ENCODE measurements around the gene VMAC.

VMAC gene

DNA sequence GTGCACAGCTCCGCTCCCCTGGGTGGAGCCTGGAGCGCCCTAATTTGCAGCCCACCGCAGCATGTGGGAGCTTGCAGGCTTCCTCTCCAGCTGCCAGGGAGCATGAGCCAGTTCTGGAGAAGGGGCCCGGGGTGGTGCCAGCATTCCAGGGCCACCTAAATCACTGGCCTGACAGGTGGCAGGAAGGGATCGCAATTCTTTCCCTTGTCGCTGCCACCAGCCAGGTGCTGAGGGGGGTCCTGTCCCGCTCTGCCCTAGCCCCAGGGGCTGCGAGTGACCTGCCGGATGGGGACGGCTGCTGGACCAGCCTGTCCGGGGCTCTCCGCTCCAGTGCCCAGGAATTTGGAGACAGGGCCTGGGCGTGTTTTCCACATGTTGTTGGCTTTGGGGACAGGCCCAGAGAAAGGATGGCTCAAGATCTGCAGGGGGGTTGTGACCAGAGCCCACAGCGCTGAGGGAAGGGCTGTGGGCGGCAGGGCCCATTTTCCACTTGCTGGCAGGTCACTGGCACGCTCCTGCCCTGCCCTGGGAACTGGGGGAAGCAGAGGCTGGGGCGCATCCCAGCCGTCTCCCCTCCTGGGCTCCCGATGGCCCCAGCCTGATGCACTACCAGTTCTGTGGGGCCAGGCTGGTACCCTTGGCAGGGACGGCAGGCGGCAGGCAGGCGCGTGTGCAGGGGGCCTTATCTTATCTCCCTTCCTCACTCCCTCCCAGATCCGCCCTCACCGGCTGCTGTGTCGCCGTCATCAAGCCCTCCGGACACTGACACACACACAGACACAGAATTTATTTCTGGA is 10.6 kb upstream of the VMAC start:
- no peak for TF ChIP-seq ZNF274 (IDR thresholded peaks at IDR 0.05; ENCODE audit: low read depth, low read length)
- no peak overlapping the region for H3K4me3 ChIP-seq (ENCODE audit: low read length)

- TF ChIP-seq ZNF274 (IDR thresholded peaks at IDR 0.05; ENCODE audit: low read depth, low read length) = no peak
- no peak overlapping the region for H3K4me3 ChIP-seq (ENCODE audit: low read length)
Observed at GRCh38 chr19:5894704-5895349, 9.8 kb upstream of the VMAC start.

DNA sequence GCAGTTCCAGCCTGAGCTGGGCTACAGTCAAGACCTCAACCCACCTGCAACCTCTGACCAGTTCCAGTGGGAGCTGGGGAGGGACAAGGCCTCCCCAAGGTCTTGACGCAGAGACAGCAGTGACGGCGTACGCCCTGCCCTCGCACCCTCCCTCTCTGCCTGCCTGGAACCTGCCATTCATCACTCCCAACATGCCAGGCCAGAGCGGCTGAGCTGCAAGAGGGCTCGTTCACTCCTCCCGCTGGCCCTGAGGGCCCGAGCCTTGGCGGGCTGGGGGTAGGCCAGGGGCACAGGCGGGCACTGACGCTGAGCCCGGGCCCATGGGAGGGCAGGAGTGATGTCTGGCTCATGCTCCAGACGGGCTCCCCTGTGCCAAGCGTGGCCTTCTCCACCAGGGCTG is 9.3 kb upstream of the VMAC start:
- TF ChIP-seq ZNF274 (IDR thresholded peaks at IDR 0.05; ENCODE audit: low read depth, low read length) = no peak
- no peak overlapping the region for H3K4me3 ChIP-seq (ENCODE audit: low read length)

DNA sequence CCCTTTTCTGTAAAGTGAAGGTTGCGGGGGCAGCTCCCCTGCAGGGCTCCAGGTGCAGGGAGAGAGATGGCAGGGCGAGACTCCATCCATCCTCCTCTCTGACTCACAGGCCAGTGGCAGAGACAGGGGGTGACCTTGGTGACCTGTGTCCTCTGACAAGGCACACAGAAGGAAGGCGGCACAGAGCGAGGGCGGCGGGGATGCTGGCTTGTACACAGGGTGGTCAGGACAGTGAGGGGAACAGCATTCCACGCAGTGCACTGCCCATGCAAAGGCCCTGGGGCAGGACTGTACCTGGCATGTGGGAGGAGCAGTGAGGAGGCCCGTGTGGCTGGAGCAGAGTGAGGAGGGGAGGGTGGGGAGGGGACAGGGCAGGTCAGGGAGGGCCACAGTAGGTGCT is 8.8 kb upstream of the VMAC start:
- TF ChIP-seq ZNF274 (IDR thresholded peaks at IDR 0.05; ENCODE audit: low read depth, low read length) = no peak

DNA sequence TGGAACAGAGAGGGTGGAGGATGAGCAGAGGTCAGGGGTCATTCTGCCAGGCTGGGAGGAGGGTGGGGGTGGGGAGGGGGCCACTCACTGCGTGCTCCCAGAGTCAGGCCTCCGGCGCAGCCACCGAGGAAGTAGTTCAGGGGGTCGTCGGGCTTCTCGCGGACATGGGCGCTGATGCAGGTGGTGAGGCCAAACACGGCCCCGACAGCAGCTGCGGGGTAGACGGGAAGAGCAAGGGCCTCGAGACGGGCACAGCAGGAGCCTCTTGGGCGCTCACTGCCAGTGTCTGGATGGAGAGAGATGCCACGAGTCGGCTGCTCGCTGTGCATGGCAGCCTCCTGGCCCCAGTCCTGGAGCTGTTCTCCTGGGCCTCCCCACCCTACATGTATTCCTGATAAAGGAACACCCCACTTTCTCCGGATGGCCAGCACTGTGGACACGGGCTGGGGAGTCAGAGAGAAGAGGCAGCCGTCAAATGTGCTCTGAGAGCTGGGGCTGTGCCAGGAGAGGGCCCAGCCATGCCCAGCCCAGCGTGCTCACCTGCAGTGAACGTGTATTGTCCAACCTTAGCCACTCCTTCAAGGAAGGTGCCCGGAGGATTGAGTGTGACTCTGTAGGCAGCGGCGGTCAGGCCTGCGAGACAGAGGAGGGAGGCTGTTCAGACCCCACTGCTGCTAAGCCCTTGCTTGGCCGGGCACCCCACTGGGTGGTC is 8.2 kb upstream of the VMAC start:
- no peak overlapping the region for H3K4me3 ChIP-seq (ENCODE audit: low read length)
- TF ChIP-seq ZNF274 (IDR thresholded peaks at IDR 0.05; ENCODE audit: low read depth, low read length) = no peak

More for the DNA sequence above, 8.8 kb upstream of the VMAC start:
- no peak overlapping the region for H3K4me3 ChIP-seq (ENCODE audit: low read length)

GRCh38 chr19:5897189-5897969 is 7.3 kb upstream of the VMAC start:
- TF ChIP-seq ZNF274 (IDR thresholded peaks at IDR 0.05; ENCODE audit: low read depth, low read length) = no peak
- no peak overlapping the region for H3K4me3 ChIP-seq (ENCODE audit: low read length)

- H3K4me3 ChIP-seq (ENCODE audit: low read length) = no peak overlapping the region
- no peak for TF ChIP-seq ZNF274 (IDR thresholded peaks at IDR 0.05; ENCODE audit: low read depth, low read length)
Observed at GRCh38 chr19:5899728-5900526, 4.7 kb upstream of the VMAC start.

- H3K4me3 ChIP-seq (ENCODE audit: low read length) = no peak overlapping the region
- TF ChIP-seq ZNF274 (IDR thresholded peaks at IDR 0.05; ENCODE audit: low read depth, low read length) = no peak
Observed at GRCh38 chr19:5900976-5901375, 3.7 kb upstream of the VMAC start.

DNA sequence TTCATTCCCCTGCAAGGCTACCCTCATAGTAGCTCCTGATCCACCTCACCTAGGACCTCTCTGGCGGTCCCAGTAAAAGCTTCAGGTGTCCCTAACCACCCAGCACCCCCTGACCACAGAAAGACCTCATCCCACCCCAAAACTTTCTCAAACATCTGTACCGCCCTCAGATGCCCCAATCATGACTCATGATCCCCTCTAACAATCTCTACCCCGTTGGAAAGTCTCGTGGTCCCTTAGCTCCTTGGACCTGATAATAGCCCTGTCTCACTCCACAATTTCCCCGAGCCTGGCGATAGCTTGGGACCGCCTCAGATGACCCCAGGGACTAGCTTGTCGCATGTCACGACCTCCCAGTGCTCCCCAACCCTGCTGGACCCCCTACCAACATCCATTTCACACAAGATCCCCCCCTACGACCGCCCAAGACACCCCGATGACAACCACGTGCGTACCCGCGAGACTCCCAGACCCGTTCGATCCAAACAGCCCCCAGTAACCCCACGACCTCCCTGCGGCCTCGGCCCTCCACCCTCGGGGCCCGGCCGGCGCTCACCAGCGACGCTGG is 1.5 kb upstream of the VMAC start:
- H3K4me3 ChIP-seq (ENCODE audit: low read length) = peak overlapping the region; percentile 91
- no peak for TF ChIP-seq ZNF274 (IDR thresholded peaks at IDR 0.05; ENCODE audit: low read depth, low read length)

- H3K4me3 ChIP-seq (ENCODE audit: low read length) = peak within 1 kb of the TSS; percentile 91
- TF ChIP-seq ZNF274 (IDR thresholded peaks at IDR 0.05; ENCODE audit: low read depth, low read length) = no peak
Observed at GRCh38 chr19:5903624-5904351, 884 bp upstream of the VMAC start, which contains the start of gene NDUFA11. NDUFA11 (minus strand) TSS chr19:5903790; CDS start chr19:5903708, 82 bp downstream.

DNA sequence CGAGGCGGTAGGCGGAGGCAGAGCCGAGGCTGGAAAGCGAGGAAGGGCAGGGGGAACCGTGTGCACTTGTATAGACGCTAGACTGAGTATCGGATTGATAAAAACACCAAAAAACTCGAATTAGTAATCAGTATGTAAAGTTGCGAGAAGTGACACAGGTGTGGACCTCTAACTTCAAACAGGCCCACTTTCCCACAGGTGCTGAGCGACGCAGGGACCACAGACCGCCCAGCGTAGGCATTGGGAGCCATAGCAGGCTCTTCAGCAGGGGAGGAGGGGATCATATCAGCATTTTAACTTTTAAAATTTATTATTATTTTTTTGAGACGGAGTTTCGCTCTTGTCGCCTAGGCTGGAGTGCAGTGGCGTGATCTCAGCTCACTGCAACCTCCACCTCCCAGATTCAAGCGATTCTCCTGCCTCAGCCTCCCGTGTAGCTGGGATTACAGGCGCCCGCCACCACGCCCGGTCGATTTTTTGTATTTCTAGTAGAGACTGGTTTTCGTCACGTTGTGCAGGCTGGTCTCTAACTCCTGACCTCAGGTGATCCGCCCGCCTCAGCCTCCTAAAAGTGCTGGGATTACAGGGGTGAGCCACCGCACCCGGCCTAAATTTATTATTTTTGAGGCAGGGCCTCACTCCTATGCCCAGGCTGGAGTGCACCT is 574 bp downstream of the VMAC start:
- TF ChIP-seq ZNF274 (IDR thresholded peaks at IDR 0.05; ENCODE audit: low read depth, low read length) = no peak
- H3K4me3 ChIP-seq (ENCODE audit: low read length) = peak overlapping the region; percentile 67

DNA sequence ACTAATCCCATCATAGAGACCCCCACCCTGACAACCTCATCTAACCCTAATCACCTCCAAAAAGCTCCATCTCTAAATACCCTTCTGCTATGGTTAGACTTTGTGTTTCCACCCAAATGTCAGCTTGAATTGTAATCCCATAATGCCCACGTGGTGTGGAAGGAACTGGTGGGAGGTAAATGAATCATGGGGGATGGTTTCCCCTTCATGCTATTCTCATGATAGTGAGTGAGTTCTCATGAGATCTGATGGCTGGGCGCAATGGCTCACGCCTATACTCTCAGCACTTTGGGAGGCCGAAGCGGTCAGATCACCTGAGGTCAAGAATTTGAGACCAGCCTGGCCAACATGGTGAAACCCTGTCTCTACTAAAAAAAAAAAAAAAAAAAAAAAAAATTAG is 2.6 kb downstream of the VMAC start:
- no peak overlapping the region for H3K4me3 ChIP-seq (ENCODE audit: low read length)

More for the DNA sequence above, 2.6 kb downstream of the VMAC start:
- no peak for TF ChIP-seq ZNF274 (IDR thresholded peaks at IDR 0.05; ENCODE audit: low read depth, low read length)

All from GM08714 (cell line).